Stomach (tissue), 4 donors: Measurements from ENCODE around the gene PUS10.
"Not testable (repeated sequence)": the region's sequence is repeated elsewhere in the genome, so short reads cannot be mapped to it uniquely, and the experiment has no call there.

Experiments
- CTCF ChIP-seq, 7 experiments: fragments of 450-650 bp in 4 of 7; fragments of 200-600 bp in 3 of 7; sonication (generic) in 3 of 7; IDR thresholded peaks; one replicate each; pipeline ENCODE4 v1.5.1; 2016 to 2019; ENCODE audit warnings: antibody characterized with exemption in 7 of 7, control low read depth in 2 of 7, mild to moderate bottlenecking in 1 of 7
- POLR2A ChIP-seq, 4 donors: fragments of 450-650 bp; IDR thresholded peaks; one replicate each; pipeline ENCODE4 v1.6.1; 2016; ENCODE audit warnings: antibody characterized with exemption in 4 of 4, control low read depth in 2 of 4, mild to moderate bottlenecking in 1 of 4, moderate library complexity in 1 of 4

- not testable (repeated sequence) for TF ChIP-seq POLR2A, CTCF (IDR thresholded peaks at IDR 0.05)
Observed at GRCh38 chr2:60932061-60932460, 86.0 kb downstream of the PUS10 start.
